ENCODE results near the gene LAMP1.
"Not testable (repeated sequence)": the region's sequence is repeated elsewhere in the genome, so short reads cannot be mapped to it uniquely, and the experiment has no call there.

Gene LAMP1

DNA sequence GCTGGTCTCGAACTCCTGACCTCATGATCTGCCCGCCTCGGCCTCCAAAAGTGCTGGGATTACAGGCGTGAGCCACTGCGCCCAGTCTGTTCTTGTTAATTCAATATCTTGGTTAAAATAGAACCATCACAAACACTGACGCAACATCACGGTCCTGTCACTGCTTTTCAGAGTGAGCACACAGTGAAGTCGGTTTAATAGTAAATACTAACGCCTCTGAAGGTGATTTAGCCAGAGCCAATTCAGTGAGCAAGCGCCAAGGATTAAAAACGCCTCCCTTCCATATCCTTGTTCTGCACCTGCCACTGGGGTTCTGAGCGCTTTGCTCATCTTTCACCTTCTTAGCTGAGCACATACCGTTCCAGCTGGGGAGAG, 30.3 kb downstream of the LAMP1 start:
- no peak for DNase-seq (ENCODE audit: low read depth in 2 of 2)

DNA sequence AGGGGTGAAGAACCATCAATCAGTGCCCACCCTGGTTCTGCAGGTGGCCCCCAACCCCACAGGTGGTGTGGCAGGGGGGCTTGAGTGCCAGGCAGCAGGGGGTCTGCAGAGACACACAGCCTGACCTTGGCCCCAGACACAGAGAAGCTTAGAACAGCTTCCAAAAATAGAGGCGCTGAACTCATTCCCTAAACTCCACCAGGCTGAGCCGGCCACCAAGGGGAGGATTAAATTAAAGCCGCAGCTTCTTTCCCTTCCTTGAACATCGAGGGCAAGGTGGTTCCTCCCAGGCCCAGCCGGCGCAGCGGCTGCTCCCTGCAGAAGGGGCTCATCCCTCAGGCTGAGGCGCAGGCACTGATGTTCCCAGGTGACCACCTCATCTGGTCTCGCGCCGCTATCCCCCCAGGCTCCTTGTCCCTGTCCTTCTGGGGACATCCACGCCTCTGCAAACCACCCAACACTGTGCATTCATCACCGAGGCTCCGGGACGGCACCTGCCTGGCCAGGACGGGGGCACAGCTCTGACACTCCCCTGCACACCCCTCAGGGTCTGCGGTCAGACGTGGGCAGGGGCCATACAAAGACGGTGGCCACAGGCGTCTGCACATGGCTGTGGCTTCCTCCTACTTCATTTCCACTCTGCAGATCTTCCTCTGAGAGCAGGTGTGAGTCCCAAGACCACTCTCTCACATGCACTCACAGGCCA, 30.9 kb downstream of the LAMP1 start:
- DNase-seq (ENCODE audit: low read depth in 2 of 2), result no peak

DNA sequence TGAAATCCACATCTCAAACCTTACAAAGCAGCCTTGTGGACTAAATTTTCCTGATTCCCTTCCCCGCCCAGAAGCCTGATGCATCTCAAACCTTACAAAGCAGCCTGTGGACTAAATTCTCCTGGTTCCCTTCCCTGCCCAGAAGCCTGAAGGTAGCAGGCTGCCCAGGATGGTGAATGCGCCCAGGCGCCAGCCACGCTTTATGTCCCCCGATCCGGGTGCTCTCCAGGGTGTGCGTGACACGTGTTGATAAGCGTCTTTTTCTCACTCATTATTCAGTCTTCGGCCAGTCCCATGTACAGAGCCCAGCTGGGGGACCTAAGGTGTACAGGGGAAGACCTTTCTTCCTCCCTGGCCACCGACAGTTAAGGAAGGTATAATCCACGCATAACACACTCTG, 31.8 kb downstream of the LAMP1 start:
- DNase-seq (ENCODE audit: low read depth in 2 of 2), result no peak

DNA sequence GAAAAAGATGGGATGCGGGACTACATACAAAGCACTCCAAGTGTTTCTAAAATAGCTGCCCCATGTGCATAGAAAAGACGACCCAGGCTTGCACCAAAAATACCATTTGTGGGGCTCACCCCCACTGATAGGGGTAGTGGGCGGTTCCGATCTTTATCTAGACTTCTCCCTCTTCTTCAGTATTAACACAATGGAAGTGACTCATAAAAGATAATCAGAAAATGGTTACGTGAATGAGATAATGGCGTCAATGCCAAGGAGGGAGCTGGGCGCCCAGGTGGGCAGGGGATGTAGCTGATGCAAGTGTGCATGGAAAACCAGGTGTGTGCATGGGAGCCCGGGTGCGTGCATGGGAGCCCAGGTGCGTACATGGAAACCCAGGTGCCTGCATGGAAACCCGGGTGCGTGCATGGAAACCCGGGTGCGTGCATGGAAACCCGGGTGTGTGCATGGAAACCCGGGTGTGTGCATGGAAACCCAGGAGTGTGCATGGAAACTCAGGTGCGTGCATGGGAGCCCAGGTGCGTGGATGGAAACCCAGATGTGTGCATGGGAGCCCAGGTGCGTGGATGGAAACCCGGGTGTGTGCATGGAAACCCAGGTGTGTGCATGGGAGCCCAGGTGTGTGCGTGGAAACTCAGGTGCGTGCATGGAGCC, 32.7 kb downstream of the LAMP1 start:
- DNase-seq (ENCODE audit: low read depth in 2 of 2), result no peak

DNA sequence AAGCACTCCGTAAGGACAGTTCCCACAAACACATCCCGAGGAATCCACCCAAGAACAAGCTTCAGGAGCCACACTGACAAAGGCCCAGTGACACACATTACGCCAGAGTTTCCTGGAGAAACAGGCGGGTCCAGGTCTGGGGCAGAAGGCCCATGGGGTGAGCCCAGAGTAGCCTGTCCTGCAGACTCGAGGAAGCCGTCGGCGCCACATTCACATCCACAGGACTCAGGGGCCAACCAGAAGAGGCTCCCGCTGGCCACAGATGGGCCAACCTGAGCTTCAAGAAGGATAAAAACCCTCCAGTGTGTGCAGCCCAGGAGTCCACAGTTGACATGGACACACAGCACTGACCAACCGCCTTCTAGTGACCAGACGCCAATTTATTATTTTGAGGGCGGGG, 35.6 kb downstream of the LAMP1 start:
- no peak for DNase-seq (ENCODE audit: low read depth in 2 of 2)

DNA sequence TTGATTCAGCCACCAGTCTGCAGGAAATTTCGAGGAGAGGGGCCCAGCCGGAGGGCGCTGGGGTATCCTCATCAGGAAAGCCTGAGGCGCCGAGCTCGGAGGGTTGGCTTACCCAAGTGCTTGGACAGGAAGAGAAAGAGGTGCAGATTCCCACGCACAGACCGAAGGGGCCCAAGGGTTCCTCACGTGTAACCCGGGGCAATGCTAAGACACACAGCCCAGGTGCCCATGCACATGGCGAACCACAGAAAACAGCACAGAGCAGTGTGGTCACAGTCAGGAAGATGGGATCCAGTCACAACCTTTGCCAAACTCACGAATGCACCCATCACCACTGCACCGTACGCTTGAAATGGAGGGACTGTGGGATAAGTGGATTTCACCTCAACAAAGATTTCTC, 36.0 kb downstream of the LAMP1 start:
- DNase-seq (ENCODE audit: low read depth in 2 of 2), result no peak

DNA sequence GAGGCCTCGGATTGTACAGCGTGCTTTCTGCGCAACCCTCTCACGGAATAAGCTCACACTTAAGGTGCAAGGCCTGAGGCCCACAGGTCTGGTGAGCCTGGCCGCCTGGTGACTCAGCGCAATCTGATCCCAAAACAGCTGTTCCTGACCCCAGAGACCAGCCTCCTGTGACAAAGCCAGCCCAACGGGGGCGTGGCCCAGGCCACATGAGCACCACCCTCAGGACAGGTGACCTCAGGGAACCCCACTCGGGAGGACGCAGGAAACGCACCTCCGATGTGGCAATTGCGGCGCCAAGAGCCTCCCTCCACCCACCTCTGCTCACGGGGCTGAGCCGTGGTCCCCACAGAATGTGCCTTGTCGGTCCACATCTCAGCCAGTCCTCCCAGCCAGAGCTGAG, 40.5 kb downstream of the LAMP1 start:
- DNase-seq (ENCODE audit: low read depth in 2 of 2), result no peak

DNA sequence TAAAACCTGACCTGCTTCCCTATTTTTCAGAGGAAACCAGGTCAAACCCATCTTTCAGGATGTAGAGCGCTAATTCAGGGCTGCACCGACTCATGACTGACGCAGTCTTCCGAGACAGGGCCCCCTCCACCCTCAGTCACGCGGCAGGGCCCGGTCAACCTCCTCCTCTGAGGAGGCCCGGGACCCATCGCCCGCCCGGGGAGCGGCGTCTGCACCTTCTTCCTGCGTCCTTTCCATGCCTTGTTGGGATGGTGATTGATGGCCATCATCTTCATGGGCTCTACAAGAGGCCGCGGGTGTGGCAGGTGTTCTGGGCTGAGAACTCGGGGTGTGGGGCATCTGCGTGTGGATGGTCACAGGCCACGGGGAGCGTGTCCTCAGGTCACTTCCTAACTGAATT, 40.9 kb downstream of the LAMP1 start:
- DNase-seq (ENCODE audit: low read depth in 2 of 2), result no peak

DNA sequence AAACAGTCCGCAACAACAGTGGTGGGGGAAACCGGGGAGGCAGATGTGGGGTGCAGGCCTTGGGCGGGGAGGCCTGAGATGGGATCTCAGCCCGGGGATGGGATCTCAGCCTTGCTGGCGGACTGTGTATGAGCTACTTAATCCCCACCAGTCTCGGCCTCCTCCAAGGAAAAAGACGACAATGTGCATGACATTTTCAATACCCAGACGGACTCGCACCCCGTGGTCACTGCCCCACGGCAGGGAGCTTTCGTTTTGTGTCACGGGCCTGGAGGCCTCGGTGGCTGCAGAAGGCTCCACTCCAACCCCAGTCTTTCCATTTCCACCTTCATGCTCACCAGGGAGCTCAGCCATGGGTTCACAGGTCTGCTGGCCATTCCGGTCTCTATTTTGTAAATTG, 41.4 kb downstream of the LAMP1 start:
- no peak for DNase-seq (ENCODE audit: low read depth in 2 of 2)

DNA sequence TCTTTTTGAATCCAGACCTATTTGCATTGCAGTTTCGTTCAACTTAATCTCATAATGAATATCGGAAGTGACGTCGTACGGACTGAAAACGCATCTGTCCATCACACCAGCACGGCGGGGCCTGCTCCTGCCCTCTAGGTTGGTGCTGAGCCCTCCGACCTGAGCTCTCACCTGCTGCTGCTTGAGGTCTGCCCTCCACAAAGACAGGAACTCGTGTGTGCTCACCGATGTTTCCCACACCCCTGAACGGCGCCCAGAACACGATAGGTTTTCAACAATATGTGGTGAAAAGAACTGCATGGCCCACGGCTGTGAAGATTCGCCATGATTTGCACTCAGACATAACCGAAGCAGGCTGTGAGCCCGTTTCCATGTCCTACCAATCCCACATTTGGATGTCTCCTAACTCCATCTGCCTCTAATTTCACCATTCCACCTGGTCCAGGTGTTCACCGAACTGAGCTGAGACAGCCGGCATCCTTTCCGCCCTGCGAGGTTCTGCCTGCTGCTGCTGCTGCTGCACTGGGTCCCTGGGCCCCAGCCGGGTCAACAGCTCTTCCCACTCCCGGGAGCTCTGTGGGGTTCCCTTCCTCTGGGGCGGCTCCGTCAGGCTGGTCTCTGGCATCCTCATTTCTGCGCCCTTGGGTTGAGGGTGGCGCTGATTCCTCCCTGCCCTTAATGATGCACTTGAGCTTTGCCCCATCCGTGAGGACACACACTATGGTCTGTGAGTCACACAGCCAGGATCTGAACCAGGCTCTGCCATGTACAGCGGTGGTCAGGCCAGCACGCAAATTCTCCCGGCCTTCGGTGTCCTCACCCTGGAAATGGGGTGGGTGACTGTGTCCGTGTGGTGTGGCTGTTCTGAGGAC, 46.0 kb downstream of the LAMP1 start:
- DNase-seq (ENCODE audit: low read depth in 2 of 2), result no peak

DNA sequence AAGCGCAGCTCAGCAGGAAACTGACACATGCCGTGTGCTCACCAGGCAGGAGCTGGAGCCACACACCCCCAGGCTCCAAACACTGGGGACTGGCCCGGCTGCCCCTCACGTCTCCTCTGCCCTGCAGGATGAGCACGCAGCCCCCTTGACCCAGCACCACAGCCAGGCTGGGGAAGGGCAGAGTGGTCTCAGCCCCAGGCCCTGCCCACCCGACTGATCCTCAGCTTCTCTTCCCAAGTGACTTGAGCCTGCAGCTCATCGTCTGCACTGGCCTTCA, 46.6 kb downstream of the LAMP1 start:
- no peak for DNase-seq (ENCODE audit: low read depth in 2 of 2)

DNA sequence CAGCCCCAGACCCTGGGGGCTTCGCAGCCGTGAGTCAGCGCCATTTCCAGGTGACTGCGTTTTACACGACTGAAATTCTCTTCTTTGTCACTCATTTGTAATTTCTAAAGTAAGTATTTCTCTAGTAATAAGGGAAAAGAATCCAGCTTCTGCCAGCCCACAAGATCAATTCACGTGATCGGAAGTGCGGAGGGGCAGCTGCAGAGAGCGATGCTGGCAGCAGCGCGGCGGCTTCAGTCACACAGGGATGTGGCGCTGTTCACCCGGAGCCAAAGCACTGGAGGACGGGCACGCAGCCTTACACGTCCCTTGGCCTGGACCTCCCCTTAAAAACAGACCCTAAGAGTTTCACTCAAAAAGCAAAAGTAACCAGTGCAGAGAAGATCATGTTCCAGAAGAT, 48.4 kb downstream of the LAMP1 start:
- DNase-seq (ENCODE audit: low read depth in 2 of 2), result no peak

DNA sequence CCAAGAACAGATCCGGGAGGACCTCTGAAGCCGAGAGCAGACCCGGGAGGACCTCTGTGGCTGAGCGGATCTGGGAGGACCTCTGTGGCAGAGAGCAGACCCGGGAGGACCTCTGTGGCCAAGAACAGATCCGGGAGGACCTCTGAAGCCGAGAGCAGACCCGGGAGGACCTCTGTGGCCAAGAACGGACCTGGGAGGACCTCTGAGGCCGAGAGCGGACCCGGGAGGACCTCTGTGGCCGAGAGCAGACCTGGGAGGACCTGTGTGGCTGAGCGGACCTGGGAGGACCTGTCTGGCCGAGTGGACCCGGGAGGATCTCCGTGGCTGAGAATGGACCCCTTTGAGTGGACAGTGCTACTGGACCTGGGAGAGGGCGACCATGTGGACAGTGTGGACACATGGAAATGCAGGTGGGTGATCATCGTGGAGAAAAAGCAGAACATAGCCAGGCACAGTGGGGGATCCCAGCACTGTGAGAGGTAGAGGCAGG, 50.7 kb downstream of the LAMP1 start:
- DNase-seq (ENCODE audit: low read depth in 2 of 2), result not testable (repeated sequence)

DNA sequence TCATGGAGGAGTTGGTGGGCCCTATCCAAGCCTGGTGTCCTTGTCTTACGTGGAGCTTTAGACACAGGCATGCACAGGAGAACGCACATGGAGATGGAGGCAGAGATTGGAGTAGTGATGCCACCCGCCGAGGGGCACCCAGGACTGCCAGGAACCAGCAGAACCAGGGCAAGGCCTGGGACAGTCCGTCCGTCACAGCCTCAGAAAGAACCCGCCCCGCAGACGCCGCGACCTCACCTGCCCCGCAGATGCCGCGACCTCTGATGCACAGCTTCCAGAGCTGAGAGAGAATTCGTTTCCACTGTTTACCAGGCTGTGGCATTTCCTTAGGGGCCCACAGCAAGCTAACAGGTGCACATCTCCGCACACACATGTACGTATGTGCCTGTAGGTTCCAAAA, 51.6 kb downstream of the LAMP1 start:
- DNase-seq (ENCODE audit: low read depth in 2 of 2), result no peak

DNA sequence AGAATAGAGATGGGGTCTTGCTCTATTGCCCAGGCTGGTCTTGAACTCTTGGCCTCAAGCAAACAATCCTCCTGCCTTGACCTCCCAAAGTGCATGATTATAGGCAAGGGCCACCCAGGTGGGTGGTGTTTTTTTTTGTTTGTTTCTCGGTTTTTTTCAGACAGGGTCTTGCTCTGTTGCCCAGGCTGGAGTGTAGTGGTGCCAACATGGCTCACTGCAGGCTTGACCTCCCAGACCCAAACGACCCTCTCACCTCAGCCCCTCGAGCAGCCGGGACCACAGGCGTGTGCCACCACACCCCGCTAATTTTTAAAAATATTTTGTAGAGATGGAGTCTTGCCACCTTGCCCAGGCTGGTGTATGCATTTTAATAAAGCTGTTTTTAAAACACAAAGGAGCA, 52.0 kb downstream of the LAMP1 start:
- no peak for DNase-seq (ENCODE audit: low read depth in 2 of 2)

DNA sequence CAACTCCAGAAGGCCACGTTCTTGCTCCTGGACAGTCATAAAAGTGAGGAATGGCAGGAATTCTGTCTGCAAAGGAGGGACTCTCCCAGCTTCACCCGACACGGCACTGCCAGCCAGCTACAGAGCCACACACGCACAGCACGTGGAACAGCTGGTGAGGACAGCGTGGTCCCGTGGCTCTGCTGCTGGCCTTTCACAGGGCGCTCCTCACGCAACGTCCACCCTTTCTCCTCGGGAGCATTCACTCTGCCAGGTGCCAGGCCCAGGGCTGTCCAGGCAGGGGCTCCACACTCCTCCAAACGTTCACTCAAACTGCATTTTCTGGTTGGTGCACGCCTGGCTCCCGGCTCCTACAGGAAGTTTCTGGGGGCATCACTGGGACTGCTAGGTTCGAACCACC, 52.5 kb downstream of the LAMP1 start:
- no peak for DNase-seq (ENCODE audit: low read depth in 2 of 2)

DNA sequence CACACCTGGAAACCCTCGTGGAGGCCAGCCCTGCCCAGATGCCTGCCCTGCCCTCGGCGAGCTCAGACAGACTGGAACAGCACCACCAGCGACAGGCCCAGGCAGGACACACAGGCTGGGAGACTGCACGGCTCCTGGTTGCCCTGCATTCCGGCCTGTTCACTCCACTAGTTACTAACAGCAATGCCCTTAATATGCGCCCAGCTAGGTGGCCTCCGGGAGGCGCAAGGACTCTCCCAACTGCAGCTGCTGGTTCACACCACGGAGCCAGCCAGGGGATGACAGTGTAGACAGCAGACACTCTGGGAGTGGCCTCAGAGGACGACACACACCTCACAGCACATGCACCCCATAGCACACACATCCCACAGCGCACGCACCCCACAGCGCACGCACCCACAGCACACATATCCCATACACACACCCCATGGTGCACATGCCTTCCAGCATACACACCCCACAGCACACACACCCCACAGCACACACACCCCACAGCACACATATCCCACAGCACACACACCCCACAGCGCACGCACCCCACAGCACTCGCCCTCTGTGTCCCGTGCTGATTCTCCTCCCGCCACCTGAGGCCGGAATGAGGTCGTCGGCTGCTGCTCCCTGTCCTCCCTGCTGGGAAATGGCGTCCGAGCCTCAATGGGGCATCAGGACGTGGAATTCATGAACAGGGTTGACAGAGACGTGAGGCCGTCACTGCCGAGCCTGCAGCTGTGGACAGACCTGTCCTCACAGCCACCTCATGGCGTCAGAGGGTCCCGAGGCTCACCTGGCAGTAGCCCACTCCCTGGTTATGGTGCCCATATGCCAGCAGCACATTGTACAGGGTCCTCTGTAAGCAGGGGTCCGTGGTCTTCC, 53.3 kb downstream of the LAMP1 start:
- no peak for DNase-seq (ENCODE audit: low read depth in 2 of 2)

DNA sequence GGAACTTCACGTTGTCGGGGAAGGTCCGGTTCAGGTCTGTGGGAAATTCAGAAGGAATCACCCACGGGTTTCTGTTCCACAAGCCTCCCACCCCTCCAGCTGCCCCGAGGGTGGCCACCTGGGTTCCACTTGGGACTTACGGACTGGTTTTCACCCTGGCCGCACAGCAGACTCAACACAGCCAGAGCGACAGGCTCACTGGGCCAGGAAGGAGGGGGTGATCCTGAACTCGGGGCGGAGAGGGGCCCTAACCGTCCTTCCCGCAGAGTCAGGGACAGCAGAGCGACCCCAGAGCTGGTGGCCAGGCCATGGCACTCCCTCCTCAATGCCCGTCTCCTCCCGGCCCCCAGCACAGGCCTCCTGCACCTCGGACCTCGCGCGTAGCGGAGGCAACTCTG, 53.9 kb downstream of the LAMP1 start:
- no peak for DNase-seq (ENCODE audit: low read depth in 2 of 2)

DNA sequence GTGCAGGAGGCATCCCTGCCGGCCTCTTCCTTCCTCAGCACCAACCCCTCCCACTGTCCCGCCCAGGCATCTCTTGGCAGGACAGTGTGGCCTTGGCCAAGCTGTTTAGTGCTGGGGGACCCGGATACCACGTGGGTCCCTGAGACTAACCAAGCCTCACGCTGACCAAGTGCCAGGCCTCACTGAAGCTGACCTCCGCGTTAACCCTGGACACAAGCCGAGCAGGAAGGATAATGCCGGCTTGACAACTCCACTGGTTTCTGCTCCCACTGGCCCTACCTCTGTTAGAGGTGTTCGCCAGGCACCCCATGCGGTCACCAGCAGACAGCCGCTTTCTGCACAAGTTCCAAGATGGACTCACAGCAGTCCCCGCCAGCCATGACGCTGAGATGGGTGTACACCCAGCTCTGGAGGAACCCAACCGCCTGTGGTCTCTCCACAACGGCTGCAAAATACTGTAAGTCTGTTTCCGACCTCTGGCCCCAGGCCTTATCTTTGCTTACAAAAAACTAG, 54.5 kb downstream of the LAMP1 start:
- no peak for DNase-seq (ENCODE audit: low read depth in 2 of 2)

DNA sequence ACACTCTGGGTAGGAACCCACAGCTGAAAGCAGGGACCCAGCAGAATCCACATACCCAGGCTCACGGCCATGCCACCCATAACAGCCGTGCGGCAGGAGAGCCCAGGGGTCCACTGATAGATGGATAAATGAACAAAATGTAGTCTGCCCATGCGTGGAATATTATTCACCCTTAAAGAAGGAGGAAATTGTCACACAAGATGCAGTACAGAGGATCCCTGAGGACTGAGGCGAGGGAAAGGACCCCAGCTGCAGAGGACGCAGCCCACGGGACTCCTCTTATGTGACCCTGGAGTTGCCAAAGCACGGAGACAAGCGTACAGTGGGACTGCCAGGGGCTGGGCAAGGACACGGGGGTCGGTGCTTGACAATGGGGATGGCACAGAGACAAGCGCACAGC, 56.2 kb downstream of the LAMP1 start:
- no peak for DNase-seq (ENCODE audit: low read depth in 2 of 2)

DNA sequence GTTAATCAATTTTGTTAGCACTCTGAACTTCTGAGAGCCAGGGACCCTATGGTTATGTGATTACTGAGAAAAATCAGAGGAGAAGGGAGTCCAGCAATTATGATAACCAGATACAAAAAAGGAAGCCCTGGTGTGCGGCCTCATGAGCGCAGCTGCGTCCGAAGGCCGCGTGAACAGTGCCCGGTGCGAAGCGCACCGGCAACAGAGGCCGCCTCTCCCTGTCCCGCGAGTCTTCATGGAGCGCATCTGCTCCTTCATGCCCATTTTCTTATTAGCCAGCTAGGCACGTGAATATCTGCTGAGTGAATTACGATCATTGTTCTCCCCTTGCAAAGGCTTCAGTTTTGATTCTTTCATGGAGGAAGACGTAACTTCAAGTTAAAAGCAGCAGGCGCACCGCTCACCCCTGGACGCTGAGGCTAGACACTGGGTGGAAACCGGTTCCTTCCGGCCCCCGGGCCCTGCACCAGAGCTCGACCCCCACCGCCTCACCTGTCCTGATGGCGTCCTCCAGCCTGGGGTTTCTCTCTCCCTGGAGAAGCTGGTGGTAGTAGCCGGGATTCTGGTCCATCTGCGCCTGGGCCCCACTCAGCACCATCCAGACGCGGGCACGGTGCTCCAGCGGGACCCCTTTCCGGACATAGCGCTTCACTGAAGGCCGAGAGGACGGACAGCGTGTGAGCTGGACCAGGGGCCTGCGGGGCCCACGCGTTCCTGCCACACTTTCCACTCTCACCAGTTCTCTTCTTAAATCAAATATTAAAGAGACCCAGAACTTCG, 58.0 kb downstream of the LAMP1 start:
- DNase-seq (ENCODE audit: low read depth in 2 of 2), result no peak

Data from stimulated activated CD4-positive, alpha-beta T cell treated with anti-CD3 and anti-CD28 coated beads, Interleukin-1b, Interleukin-23, amount 100 ng/mL, for 1 hour (primary cell).